Subcutaneous adipose tissue (tissue), 4 donors: ENCODE measurements around the gene THY1. TPM values are rescaled to one million over a fixed set of nuclear protein-coding genes. Genes with fewer than 3 reads are reported as not detected.

Experiments
- total RNA-seq, 4 donors: library from RNA; depleted of rRNA; stranded (reverse); fragments of >200 nt; gene quantifications; one replicate each; pipeline ENCODE4 v1.1.0, GENCODE V29; 2016
- TF ChIP-seq, protein P1 (sequence below): fragments of 450-650 bp; IDR thresholded peaks from one replicate; pipeline ENCODE4 v1.5.1; 2016; ENCODE audit warnings: low read depth, mild to moderate bottlenecking, control low read depth, antibody characterized with exemption, moderate library complexity

Gene THY1
- total RNA-seq, 4 donors from 2014 or later: 11.3 to 39.4 (median 22.1) TPM

DNA sequence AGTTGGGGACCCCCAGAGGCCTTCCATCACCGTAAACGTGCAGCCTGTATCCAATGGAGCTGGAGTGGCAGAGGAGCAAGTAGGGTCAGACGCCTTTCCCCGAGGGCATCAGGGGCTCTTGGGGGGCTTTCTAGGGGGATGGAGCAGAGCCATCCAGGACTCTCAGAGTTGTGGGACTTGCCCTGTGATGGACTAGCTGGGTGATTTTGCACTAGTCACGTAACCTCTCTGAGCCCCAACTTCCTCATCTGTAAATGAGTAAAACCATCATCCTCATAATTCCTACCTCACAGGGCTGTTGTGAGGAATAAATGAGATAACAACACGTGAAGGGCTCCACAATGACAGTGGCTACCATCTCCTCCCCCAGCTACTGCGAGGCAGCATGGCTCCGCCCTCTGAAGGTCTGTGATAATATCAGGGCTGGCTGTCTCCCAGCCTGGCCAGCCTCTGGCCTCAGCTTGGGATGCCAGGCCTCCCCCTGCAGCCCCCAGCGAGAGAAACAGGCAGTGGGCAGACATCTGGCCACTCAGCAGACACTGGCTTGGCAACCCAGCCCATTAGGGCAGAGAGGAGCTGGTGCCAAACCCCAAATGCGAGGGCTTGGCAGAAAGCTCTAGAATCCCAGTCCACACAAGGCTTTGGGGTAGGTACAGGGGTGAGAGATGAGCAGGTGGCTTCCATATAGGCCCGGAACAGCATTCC is 48.2 kb downstream of the THY1 start:
- TF ChIP-seq, protein P1, sequence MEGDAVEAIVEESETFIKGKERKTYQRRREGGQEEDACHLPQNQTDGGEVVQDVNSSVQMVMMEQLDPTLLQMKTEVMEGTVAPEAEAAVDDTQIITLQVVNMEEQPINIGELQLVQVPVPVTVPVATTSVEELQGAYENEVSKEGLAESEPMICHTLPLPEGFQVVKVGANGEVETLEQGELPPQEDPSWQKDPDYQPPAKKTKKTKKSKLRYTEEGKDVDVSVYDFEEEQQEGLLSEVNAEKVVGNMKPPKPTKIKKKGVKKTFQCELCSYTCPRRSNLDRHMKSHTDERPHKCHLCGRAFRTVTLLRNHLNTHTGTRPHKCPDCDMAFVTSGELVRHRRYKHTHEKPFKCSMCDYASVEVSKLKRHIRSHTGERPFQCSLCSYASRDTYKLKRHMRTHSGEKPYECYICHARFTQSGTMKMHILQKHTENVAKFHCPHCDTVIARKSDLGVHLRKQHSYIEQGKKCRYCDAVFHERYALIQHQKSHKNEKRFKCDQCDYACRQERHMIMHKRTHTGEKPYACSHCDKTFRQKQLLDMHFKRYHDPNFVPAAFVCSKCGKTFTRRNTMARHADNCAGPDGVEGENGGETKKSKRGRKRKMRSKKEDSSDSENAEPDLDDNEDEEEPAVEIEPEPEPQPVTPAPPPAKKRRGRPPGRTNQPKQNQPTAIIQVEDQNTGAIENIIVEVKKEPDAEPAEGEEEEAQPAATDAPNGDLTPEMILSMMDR: no peak

- TF ChIP-seq, protein P1: no peak
Measured at GRCh38 chr11:119373921-119374631, 48.9 kb downstream of the THY1 start.

DNA sequence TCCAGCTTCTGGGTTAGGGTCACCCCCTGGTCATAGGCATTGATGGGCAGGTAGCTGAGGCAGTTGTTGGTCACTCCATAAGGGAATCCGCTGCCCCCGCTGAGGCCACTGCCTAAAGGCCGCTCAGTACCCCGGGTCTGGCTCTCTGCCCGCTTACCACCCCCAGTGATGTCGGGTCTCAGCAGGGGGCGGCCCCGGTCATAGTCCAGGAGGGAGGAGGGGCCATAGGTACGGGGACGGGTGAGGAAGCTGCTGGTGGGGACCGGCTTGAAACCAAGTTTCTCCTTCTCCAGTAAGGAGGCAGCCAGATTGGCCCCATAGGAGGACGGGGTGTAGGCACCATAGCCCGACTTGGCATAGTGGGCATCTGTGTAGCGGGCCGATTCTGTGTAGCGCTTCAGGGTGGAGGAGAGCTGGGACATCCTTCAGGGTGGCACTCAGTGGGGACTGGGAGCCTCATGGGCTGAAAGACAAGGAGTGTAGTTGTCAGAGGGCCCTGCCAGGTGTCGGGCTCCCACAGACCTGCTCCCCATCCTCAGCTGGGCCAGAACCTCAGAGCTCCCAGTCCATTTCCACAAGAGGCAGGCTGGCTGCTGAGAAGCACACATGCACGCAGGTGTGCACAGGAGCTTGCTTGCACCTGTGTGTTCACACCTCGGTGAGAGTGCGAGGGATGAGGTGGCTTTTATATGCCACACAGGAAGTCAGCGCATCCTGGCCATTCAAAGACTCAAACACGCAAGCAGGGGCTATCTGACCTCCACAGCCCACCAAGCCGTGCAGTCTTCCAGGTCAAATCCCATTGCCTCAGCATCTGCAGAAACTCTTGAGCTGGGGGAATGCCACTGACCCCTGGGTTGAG is 49.7 kb downstream of the THY1 start:
- TF ChIP-seq, protein P1: no peak

- TF ChIP-seq, protein P1: no peak
Measured at GRCh38 chr11:119372260-119373058, 50.5 kb downstream of the THY1 start.

DNA sequence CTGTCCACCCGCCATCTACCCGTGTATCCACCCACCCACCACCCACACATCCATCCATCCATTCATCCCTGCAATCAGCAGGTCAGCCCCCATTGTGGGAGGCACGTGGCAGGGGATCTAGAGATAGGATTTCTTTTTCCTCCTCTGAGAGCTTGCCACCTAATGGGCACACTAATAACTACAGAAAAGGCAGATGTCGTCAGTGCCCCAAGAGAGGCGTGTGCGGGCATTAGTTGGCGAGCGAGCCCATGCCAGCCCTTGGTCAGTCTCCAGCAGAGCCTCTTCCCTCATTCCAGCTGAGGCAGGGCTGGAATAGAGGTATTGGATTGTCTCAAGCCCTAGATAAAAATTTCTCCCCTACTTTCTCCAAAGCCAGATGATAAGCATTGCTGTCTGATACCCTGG is 51.2 kb downstream of the THY1 start:
- TF ChIP-seq, protein P1: no peak

GRCh38 chr11:119371067-119371601 is 51.8 kb downstream of the THY1 start:
- TF ChIP-seq, protein P1: no peak
